DMS53 (cell line): ENCODE results near the gene LHX3.

Experiments
- DNase-seq: peaks from one replicate; lab custom pipeline; 2025; lab: John Stamatoyannopoulos, UW

LHX3 gene

DNA sequence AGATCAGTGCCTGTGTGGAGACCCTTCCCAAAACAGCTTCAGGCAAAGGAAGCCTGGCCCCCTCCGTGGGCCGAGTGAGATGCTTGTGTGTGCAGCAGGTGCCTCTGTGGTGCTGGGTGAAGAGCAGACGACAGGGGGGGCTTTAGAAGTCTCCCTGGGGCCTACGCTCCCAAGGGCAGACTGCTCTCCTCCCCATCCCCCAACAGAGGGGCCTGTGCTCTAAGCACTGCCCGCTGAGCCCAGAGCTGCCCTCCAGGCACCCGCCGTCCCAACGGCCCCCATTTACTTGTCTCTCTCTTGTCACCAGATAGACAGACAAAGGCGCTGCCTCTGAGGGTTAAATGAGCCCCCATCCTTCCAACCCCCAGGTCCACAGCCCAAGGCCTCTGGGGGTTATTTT lies 2.7 kb upstream of the LHX3 start:
- no peak for DNase-seq

GRCh38 chr9:136206602-136207275 lies 1.8 kb upstream of the LHX3 start:
- no peak for DNase-seq

DNA sequence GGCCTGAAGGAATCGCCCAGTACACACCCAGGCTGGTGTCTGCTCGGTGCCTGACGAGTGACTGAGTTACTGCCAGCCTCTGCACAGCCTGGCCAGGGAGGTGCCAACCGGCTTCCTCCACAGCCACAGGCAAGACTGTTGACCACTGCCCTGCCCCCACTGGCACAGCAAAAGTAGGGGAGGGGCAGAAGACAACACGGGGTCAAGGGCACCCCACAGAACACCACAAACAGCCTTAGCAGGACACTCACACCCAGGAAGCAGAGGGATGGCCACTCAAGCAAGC lies 722 bp upstream of the LHX3 start:
- no peak for DNase-seq

DNA sequence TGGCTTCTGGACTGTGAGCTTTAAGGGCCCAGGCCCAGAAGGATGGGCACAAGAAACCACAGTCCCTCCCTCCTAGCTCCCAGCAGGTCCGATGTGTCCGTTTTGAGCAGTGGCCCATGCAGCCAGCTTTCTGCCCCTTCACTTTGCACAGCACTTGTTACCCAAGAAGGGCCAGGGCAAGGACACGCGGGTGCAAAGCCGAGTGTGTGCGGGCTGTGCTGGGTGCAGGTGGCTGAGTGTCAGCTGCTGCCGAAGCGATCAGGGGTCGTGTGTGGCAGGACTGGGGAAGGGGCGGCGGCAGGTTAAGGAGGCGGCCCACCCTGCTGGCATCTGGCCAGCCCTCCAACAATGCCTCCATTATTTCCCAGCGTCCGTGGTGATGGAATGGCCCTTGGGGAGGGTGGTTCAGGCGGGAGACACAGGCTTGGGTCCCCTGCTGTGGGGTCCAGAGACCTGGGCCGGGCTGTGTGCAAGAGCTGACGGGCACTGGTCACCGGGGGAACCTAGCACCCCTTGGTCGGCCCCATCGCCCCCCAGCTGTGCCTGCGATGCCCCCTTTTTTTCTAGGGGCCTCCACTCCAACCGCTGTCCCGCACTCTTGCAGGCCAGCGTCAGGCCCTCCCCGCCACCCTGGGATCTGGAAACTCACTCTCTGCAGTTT lies 653 bp downstream of the LHX3 start:
- peak; percentile 45 for DNase-seq

DNA sequence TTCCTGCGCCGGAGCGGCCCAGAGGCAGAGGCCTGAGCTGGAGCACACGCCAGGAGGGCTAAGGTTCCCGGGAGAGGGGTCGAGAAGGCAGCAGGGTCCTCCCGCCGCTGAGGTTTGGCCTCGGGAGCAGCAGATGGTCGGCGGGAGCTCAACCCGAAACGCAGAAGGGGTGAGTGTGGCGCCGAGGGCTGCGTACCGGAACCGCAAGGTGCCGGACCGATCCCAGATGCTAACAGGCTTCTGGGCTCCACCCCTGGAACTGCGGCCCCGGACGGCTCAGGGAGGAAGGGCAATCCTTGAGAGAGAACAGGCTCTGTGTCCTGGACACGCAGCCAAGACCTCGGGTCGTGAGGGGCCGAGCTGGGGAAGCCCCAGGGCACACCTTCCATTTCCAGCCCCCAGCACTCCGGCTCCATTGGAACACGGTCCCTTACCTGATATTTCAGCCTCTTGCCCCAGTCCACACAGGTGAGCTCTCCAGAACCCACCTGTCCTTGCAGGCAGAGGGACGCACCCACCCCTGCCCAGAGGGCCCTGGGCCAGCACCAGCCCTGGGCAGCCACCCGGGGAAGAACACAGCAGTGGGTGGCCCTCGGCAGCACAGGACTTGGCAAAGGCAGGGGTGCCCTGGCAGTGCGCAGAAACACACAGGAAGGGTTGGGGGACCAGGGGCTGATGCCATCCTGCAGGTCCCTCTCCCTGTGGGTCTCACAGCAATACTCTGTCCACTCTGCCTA lies 1.4 kb downstream of the LHX3 start:
- peak; percentile 42 for DNase-seq

- DNase-seq = peak; percentile 45
Measured at GRCh38 chr9:136202454-136203407, 2.2 kb downstream of the LHX3 start.

DNA sequence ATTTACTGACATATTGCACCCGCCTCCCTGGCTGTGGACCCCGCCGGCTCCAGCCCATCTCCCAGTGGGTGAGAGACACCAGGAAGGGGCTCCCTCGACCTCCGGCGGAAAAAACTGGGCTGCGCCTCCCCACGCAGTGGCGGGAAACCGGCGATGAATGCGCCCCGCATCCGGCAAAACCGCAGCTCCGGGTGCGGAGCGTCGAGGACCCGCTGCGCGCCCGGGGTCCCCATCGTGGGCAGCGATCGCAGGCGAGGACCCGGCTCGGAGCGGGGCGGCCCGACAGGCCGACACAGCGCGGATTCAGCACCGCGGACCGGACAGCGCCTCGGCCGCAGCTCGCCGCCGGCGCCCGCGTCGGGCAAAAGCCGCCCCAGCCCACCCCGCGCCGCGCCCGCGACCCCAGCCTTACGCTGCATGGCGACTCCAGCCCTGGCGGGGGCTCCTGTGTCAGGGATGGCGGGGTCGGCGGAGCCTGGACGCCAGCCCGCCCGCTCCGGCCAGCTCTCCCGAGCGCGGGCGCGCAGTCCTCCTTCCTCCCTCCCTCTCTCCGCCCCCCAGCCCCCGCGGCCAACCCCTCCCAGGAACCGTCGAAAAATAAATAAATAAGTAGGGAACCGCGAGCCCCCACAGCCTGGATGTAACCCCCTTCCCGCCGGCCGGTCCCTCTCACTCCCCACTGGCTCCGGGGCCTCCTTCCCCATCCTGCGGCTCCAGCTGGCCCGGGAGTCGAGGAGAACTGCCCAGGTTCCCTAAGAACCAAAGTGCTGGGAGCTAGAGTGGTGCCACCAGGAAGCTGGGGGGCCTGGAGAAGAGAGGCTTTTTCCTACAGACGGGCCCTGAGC lies 3.1 kb downstream of the LHX3 start:
- no peak for DNase-seq

DNA sequence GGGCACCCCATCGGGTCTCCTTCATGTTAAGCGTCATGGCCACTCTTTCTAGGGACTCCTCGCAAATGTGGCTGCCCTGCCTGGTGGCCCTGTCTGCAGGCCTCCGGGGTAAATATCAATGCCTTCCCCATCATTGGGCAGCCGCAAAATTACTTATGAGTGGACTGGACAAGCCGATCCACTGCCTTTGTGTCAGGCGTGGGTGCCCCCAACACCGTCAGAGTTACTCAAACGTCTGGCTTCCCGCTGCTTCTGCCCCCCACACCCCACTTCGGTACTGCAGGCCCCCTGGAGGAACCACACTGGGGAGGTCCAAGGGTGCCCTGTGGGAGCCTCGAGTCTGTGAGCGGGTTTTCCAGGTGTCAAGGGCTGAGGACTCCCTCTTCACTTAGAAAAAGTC lies 3.8 kb downstream of the LHX3 start:
- no peak for DNase-seq

GRCh38 chr9:136200424-136200823 lies 4.5 kb downstream of the LHX3 start:
- DNase-seq = peak; percentile 29

- peak; percentile 45 for DNase-seq
Measured at GRCh38 chr9:136199391-136200288, 5.3 kb downstream of the LHX3 start.

GRCh38 chr9:136198605-136199083 lies 6.3 kb downstream of the LHX3 start:
- DNase-seq = peak; percentile 76

DNA sequence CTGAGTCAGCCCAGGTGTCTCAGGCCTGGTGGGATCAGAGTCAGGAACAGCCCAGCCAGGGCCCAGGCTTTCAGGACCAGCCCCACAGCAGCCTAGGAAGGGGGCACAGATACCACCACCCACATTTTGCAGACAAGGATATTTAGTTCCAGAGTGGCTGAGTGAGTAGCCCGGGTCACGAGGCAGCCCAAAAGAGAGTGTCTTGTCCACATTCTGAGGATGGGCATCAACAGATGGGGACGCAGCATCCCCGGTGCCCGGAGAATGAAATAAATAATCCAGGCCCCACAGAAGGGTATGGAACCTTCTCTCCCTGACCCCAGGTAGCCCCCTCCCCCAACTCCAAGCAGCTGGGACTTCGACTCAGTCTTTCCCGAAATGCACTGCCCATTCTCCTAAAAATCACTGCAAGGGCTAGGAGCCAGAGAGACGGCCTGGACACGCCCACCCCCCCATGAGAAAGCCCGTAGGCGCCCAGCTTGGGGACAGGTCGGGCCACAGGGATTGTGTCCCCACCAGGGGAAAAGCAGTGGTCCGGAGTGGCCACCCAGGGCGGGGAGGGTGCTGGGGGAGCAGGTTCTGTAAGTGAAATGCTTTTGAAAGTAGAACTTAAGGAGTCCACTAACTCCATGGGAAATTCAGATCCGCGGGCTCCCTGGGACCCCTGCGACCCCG lies 6.9 kb downstream of the LHX3 start:
- DNase-seq = no peak

DNA sequence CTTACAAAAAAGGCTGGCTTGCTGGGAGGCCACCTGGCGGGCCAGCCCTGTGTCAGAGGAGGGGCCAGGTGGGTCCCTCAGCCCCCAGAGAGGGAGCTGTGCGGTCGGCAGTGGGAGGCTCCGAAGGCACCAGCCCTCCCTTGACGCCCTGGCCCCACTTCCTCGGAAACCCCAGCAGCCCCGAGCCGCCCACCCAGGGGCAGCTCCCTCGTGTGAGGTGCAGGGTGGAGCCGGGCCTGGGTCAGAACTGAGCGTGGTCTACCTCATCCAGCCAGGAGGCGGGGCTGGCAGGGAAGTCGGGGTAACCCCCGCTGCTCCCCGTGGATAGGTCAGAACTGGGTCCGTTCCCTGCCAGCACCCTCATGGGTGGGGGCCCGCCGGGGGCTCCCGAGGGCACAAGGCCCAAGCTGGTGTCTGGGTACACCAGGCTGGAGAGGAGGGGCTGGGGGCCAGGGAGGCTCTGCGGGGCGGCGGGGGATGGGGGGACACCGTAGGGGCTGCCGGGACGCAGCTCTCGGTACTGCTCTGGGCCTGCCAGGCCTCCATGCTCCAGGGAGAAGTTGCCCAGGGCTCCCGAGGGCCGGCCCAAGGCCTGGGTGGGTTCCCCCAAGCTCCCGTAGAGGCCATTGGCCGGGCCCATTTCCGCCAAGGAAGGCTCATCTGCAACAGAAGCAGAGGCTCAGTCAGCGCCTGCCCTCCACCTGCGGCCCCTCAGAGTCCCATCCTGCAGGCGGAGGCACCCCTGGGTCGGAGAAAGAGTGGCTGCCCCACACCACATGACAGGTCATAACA lies 7.6 kb downstream of the LHX3 start:
- no peak for DNase-seq

- no peak for DNase-seq
Measured at GRCh38 chr9:136196404-136197083, 8.4 kb downstream of the LHX3 start.

DNA sequence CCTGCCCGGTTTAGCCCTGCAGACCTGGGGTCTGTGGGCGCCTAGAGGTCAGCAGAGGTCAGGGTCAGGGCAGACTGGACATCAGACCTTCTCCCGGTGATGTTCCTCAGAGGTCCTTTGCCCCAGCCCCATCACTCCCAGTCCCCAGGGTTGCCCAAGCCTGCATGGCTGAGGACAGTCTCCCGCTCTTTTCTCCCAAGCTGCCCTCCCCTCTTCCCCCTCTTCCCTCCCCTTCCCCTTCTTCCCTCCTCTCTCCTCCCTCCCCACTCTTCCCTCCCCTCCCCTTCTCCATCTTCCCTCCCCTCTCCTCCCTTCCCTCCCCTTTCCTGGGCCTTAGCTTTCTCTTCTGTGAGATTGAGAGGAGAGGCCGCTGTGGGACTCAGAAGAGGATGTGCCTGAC lies 10.4 kb downstream of the LHX3 start:
- DNase-seq = no peak

GRCh38 chr9:136193891-136194279 lies 11.0 kb downstream of the LHX3 start:
- no peak for DNase-seq

DNA sequence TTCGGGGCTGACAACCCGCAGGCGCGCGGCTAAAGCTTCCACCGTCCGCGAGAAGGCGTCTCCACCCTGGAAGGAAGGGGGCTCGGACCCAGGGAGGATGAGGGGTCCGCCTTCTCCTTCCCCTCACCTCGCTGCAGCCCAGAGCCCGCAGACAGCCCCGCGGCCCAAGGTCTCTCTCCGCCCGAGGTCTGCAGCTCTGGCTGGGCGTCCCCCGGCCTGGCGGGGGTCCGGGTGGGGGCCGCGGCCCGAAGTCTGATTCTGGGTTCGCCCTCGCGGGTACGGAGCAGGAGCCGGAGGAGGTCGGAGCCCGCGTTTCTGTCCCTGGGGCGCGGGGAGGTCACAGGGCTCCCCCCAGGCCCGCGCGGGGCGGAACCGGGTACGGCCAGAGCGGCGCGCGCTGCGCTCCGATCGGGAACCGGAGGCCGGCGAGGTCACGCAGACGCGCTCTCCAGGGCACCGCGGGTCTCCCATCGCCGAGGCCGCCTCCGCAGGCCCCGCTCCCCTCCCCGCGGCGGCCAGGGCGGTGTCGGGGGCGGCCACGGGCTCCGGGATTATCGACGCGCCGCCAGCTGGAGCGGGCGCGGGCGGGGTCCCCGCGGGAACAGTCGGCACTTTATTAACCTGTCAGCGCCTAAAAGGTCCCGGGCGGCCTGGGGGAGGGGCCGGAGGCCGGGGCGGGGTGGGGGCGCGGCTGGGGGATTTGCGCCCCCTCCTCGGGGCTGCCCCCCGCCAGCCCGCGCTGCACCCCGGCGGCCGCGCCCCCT lies 11.6 kb downstream of the LHX3 start:
- DNase-seq = no peak
